Measurements from ENCODE around the gene PRDX2.

The PRDX2 gene

GRCh38 chr19:12791345-12792050, 10.1 kb downstream of the PRDX2 start, which contains the start of gene JUNB:
Gene JUNB (plus strand): TSS chr19:12791486. CDS start chr19:12791772, 286 bp downstream.
- no peaks in the 10 kb centered on the region for H3K27me3 ChIP-seq (ENCODE audit: insufficient read depth, low read length, poor library complexity)
- peak within 1 kb of the TSS; percentile 80 for H3K23ac ChIP-seq (ENCODE audit: low read length)
- H2BK5ac ChIP-seq (ENCODE audit: low read length): no peak within 1 kb of the TSS
- H3K27ac ChIP-seq (ENCODE audit: low read depth, low read length): peak within 1 kb of the TSS; percentile 69
- no peaks in the 10 kb centered on the region for H3K36me3 ChIP-seq (ENCODE audit: control insufficient read depth, insufficient read depth, low read length)
- peak within 1 kb of the TSS; percentile 30 for H3K18ac ChIP-seq (ENCODE audit: low read length)
- H4K8ac ChIP-seq (ENCODE audit: low read depth, low read length): no peak within 1 kb of the TSS
- H3K4me1 ChIP-seq (ENCODE audit: control insufficient read depth, low read depth, low read length): peaks cover 20% of the 10 kb centered on the region
- no peak within 1 kb of the TSS for H3K4ac ChIP-seq (ENCODE audit: low read depth, low read length)
- H3K4me3 ChIP-seq (ENCODE audit: low read length): peak within 1 kb of the TSS; percentile 56
- H3K79me2 ChIP-seq (ENCODE audit: control insufficient read depth, insufficient read depth, low read length): peaks cover 1% of the 10 kb centered on the region
- no CpG with 5 or more reads among the region's 73 CpGs for WGBS (ENCODE audit: extremely low coverage, insufficient coverage, low lambda C conversion rate)
- no peak within 1 kb of the TSS for H2AK5ac ChIP-seq (ENCODE audit: low read length)
- H4K5ac ChIP-seq (ENCODE audit: low read length): no peak within 1 kb of the TSS
- peak within 1 kb of the TSS; percentile 97 for H3K4me2 ChIP-seq (ENCODE audit: low read length)
- peak within 1 kb of the TSS; percentile 93 for H3K56ac ChIP-seq (ENCODE audit: low read length)
- no peak within 1 kb of the TSS for H2BK120ac ChIP-seq (ENCODE audit: low read depth, low read length)
- no peak within 1 kb of the TSS for H2BK15ac ChIP-seq (replicated peaks; ENCODE audit: low read depth)
- DNase-seq: peak; percentile 93
- peaks cover 2% of the 10 kb centered on the region for H3K79me1 ChIP-seq (ENCODE audit: low read length)
- H3K9ac ChIP-seq (ENCODE audit: low read length): peak within 1 kb of the TSS; percentile 86

GRCh38 chr19:12790628-12791344, 10.8 kb downstream of the PRDX2 start:
- Histone ChIP-seq H4K5ac (ENCODE audit: low read length) (no peak overlapping the region), H4K8ac (ENCODE audit: low read depth, low read length) (no peak overlapping the region), H3K56ac (ENCODE audit: low read length) (peak overlapping the region; percentile 84), H3K79me1 (ENCODE audit: low read length) (peaks cover 2% of the 10 kb centered on the region), H3K9ac (ENCODE audit: low read length) (peak overlapping the region; percentile 73), H3K4ac (ENCODE audit: low read depth, low read length) (no peak overlapping the region), H2BK120ac (ENCODE audit: low read depth, low read length) (no peak overlapping the region), H2BK5ac (ENCODE audit: low read length) (no peak overlapping the region), H3K36me3 (ENCODE audit: control insufficient read depth, insufficient read depth, low read length) (no peaks in the 10 kb centered on the region), H2AK5ac (ENCODE audit: low read length) (no peak overlapping the region), H3K4me2 (ENCODE audit: low read length) (peak overlapping the region; percentile 67), H3K4me1 (ENCODE audit: control insufficient read depth, low read depth, low read length) (peaks cover 17% of the 10 kb centered on the region), H3K79me2 (ENCODE audit: control insufficient read depth, insufficient read depth, low read length) (peaks cover 1% of the 10 kb centered on the region), H3K27ac (ENCODE audit: low read depth, low read length) (peak overlapping the region; percentile 69), H3K18ac (ENCODE audit: low read length) (no peak overlapping the region), H2BK15ac (replicated peaks; ENCODE audit: low read depth) (no peak overlapping the region), H3K4me3 (ENCODE audit: low read length) (no peak overlapping the region), H3K27me3 (ENCODE audit: insufficient read depth, low read length, poor library complexity) (no peaks in the 10 kb centered on the region), H3K23ac (ENCODE audit: low read length) (peak overlapping the region; percentile 24)
- no peak for DNase-seq
- WGBS (ENCODE audit: extremely low coverage, insufficient coverage, low lambda C conversion rate): no CpG with 5 or more reads among the region's 22 CpGs

GRCh38 chr19:12789904-12790619, 11.5 kb downstream of the PRDX2 start:
- Histone ChIP-seq H3K27me3 (ENCODE audit: insufficient read depth, low read length, poor library complexity) (no peaks in the 10 kb centered on the region), H2BK120ac (ENCODE audit: low read depth, low read length) (no peak overlapping the region), H4K5ac (ENCODE audit: low read length) (no peak overlapping the region), H3K79me1 (ENCODE audit: low read length) (peaks cover 2% of the 10 kb centered on the region), H2AK5ac (ENCODE audit: low read length) (no peak overlapping the region), H3K56ac (ENCODE audit: low read length) (peak overlapping the region; percentile 84), H3K4me2 (ENCODE audit: low read length) (peak overlapping the region; percentile 67), H3K4me3 (ENCODE audit: low read length) (no peak overlapping the region), H3K18ac (ENCODE audit: low read length) (peak overlapping the region; percentile 94), H3K4me1 (ENCODE audit: control insufficient read depth, low read depth, low read length) (peaks cover 17% of the 10 kb centered on the region), H3K79me2 (ENCODE audit: control insufficient read depth, insufficient read depth, low read length) (peaks cover 1% of the 10 kb centered on the region), H3K27ac (ENCODE audit: low read depth, low read length) (peak overlapping the region; percentile 69), H3K36me3 (ENCODE audit: control insufficient read depth, insufficient read depth, low read length) (no peaks in the 10 kb centered on the region), H3K9ac (ENCODE audit: low read length) (peak overlapping the region; percentile 73), H4K8ac (ENCODE audit: low read depth, low read length) (no peak overlapping the region), H3K4ac (ENCODE audit: low read depth, low read length) (peak overlapping the region; percentile 64), H2BK15ac (replicated peaks; ENCODE audit: low read depth) (no peak overlapping the region), H3K23ac (ENCODE audit: low read length) (peak overlapping the region; percentile 24), H2BK5ac (ENCODE audit: low read length) (no peak overlapping the region)
- peak; percentile 98 for DNase-seq
- no CpG with 5 or more reads among the region's 56 CpGs for WGBS (ENCODE audit: extremely low coverage, insufficient coverage, low lambda C conversion rate)

GRCh38 chr19:12789098-12789903, 12.3 kb downstream of the PRDX2 start:
- Histone ChIP-seq H2BK15ac (replicated peaks; ENCODE audit: low read depth) (no peak overlapping the region), H3K4me2 (ENCODE audit: low read length) (peak overlapping the region; percentile 37), H4K8ac (ENCODE audit: low read depth, low read length) (no peak overlapping the region), H4K5ac (ENCODE audit: low read length) (no peak overlapping the region), H2BK120ac (ENCODE audit: low read depth, low read length) (peak overlapping the region; percentile 55), H3K27me3 (ENCODE audit: insufficient read depth, low read length, poor library complexity) (no peaks in the 10 kb centered on the region), H3K56ac (ENCODE audit: low read length) (peak overlapping the region; percentile 84), H3K18ac (ENCODE audit: low read length) (peak overlapping the region; percentile 94), H3K23ac (ENCODE audit: low read length) (no peak overlapping the region), H3K79me2 (ENCODE audit: control insufficient read depth, insufficient read depth, low read length) (peaks cover 1% of the 10 kb centered on the region), H3K27ac (ENCODE audit: low read depth, low read length) (peak overlapping the region; percentile 15), H3K4me3 (ENCODE audit: low read length) (no peak overlapping the region), H3K79me1 (ENCODE audit: low read length) (peaks cover 2% of the 10 kb centered on the region), H2AK5ac (ENCODE audit: low read length) (no peak overlapping the region), H2BK5ac (ENCODE audit: low read length) (peak overlapping the region; percentile 5), H3K4ac (ENCODE audit: low read depth, low read length) (peak overlapping the region; percentile 64), H3K4me1 (ENCODE audit: control insufficient read depth, low read depth, low read length) (peaks cover 17% of the 10 kb centered on the region), H3K9ac (ENCODE audit: low read length) (peak overlapping the region; percentile 71), H3K36me3 (ENCODE audit: control insufficient read depth, insufficient read depth, low read length) (no peaks in the 10 kb centered on the region)
- no CpG with 5 or more reads among the region's 46 CpGs for WGBS (ENCODE audit: extremely low coverage, insufficient coverage, low lambda C conversion rate)
- peak; percentile 58 for DNase-seq

- Histone ChIP-seq H2BK5ac (ENCODE audit: low read length) (peak overlapping the region; percentile 85), H3K4me1 (ENCODE audit: control insufficient read depth, low read depth, low read length) (peaks cover 17% of the 10 kb centered on the region), H3K4ac (ENCODE audit: low read depth, low read length) (no peak overlapping the region), H3K9ac (ENCODE audit: low read length) (peak overlapping the region; percentile 71), H3K4me3 (ENCODE audit: low read length) (no peak overlapping the region), H3K79me1 (ENCODE audit: low read length) (peaks cover 2% of the 10 kb centered on the region), H2AK5ac (ENCODE audit: low read length) (peak overlapping the region; percentile 72), H3K4me2 (ENCODE audit: low read length) (peak overlapping the region; percentile 37), H3K18ac (ENCODE audit: low read length) (peak overlapping the region; percentile 33), H2BK120ac (ENCODE audit: low read depth, low read length) (no peak overlapping the region), H3K27ac (ENCODE audit: low read depth, low read length) (peak overlapping the region; percentile 15), H3K23ac (ENCODE audit: low read length) (no peak overlapping the region), H4K8ac (ENCODE audit: low read depth, low read length) (no peak overlapping the region), H3K56ac (ENCODE audit: low read length) (peak overlapping the region; percentile 84), H4K5ac (ENCODE audit: low read length) (no peak overlapping the region), H3K27me3 (ENCODE audit: insufficient read depth, low read length, poor library complexity) (no peaks in the 10 kb centered on the region), H3K79me2 (ENCODE audit: control insufficient read depth, insufficient read depth, low read length) (peaks cover 1% of the 10 kb centered on the region), H2BK15ac (replicated peaks; ENCODE audit: low read depth) (no peak overlapping the region), H3K36me3 (ENCODE audit: control insufficient read depth, insufficient read depth, low read length) (no peaks in the 10 kb centered on the region)
- peak; percentile 73 for DNase-seq
- no CpG with 5 or more reads among the region's 12 CpGs for WGBS (ENCODE audit: extremely low coverage, insufficient coverage, low lambda C conversion rate)
These were observed 12.9 kb downstream of the PRDX2 start for GRCh38 chr19:12788682-12789097.
